ENCODE results near the gene CALCOCO1. TPM values are rescaled to one million over a fixed set of nuclear protein-coding genes. Genes with fewer than 3 reads are reported as not detected.

Gene CALCOCO1
- total RNA-seq, 1 experiment from 2014 or later: 27.0 TPM

DNA sequence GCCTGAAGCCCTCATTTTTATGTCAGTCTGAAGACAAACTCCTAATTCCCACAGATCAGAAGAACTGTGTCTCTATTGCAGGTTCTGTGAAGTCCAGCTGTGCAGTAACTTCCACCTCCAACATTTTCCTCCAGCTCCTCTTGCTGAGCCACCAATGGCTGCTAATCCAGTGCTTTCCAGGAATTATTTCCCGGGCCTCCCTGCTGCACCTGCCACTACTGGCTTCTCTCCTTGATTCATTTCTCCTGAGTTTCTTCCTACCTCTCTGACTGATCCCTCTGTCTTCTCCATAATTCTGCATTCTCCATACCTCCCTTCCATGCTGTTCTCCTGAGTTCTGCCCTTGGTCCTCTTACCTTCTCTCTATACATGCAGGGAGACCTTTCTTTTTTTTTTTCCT is 21.2 kb downstream of the CALCOCO1 start:
- ATAC-seq (no peak), DNase-seq (ENCODE audit: low spot score) (no peak)
- H3K9me3 Mint-ChIP-seq: no peaks in the 10 kb centered on the region
- ChIA-PET POLR2A (no interaction called here), CTCF (interaction anchor here (5.0 kb wide), 1 partner anchor 38 kb away, joined by 327 read pairs; no protein-coding TSS in a partner anchor)
- H3K36me3 Mint-ChIP-seq: no peaks in the 10 kb centered on the region
- H3K4me3 Mint-ChIP-seq: no peak overlapping the region
- TF ChIP-seq NR3C1 (CRISPR knock-in tag; conservative IDR thresholded peaks at IDR 0.05; ENCODE audit: low read depth) (no peak), USF1 (CRISPR knock-in tag; IDR thresholded peaks at IDR 0.05) (no peak), MXD4 (CRISPR knock-in tag; IDR thresholded peaks at IDR 0.05; ENCODE audit: borderline replicate concordance) (no peak), TP53 (CRISPR knock-in tag; IDR thresholded peaks at IDR 0.05) (no peak), EMX1 (CRISPR knock-in tag; IDR thresholded peaks at IDR 0.05) (no peak), OVOL2 (CRISPR knock-in tag; IDR thresholded peaks at IDR 0.05; ENCODE audit: borderline replicate concordance) (no peak), CBFB (CRISPR knock-in tag; IDR thresholded peaks at IDR 0.05; ENCODE audit: low read depth) (no peak), NR2C2 (CRISPR knock-in tag; IDR thresholded peaks at IDR 0.05) (no peak), AFF4 (CRISPR knock-in tag; IDR thresholded peaks at IDR 0.05; ENCODE audit: borderline replicate concordance) (no peak), RORB (CRISPR knock-in tag; IDR thresholded peaks at IDR 0.05) (no peak), NR1H2 (CRISPR knock-in tag; IDR thresholded peaks at IDR 0.05) (no peak), FOXP4 (CRISPR knock-in tag; IDR thresholded peaks at IDR 0.05) (no peak), JAZF1 (CRISPR knock-in tag; IDR thresholded peaks at IDR 0.05) (no peak), RELA (CRISPR knock-in tag; IDR thresholded peaks at IDR 0.05; ENCODE audit: borderline replicate concordance) (no peak), NFYB (CRISPR knock-in tag; conservative IDR thresholded peaks at IDR 0.05; ENCODE audit: low read depth) (no peak), AR (CRISPR knock-in tag; IDR thresholded peaks at IDR 0.05) (no peak)
- TF ChIP-seq, protein P1, sequence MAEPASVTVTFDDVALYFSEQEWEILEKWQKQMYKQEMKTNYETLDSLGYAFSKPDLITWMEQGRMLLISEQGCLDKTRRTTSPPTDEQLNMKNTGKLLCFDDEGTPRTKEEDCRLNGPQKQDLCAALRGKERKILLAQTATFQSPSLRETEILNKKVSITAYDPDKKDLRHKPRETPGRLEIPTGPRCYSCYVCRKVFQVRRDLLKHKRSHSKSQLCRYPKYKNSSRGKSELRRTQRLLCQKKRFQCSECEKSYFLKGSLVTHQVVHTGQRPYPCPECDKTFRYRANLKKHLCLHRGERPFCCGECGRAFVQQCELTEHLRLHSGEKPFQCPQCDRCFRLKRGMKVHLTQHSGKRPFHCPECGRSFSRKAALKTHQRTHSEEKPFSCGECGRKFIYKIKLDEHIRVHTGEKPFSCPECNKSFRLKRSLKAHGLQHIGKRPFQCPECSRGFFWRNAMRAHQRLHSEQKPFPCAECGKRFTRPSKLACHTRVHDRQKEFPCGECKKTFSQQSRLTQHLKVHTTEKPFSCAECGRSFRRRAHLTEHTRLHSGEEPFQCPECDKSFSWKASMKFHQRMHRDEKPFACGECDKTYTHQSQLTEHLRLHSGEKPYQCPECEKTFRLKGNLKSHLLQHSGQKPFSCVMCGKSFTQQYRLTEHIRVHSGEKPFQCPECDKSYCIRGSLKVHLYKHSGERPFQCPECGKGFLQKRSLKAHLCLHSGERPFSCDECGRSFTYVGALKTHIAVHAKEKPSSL (CRISPR knock-in tag; conservative IDR thresholded peaks at IDR 0.05): no peak
- TF ChIP-seq, protein P2, sequence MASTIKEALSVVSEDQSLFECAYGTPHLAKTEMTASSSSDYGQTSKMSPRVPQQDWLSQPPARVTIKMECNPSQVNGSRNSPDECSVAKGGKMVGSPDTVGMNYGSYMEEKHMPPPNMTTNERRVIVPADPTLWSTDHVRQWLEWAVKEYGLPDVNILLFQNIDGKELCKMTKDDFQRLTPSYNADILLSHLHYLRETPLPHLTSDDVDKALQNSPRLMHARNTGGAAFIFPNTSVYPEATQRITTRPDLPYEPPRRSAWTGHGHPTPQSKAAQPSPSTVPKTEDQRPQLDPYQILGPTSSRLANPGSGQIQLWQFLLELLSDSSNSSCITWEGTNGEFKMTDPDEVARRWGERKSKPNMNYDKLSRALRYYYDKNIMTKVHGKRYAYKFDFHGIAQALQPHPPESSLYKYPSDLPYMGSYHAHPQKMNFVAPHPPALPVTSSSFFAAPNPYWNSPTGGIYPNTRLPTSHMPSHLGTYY (CRISPR knock-in tag; IDR thresholded peaks at IDR 0.05): no peak
- TF ChIP-seq, protein P3, sequence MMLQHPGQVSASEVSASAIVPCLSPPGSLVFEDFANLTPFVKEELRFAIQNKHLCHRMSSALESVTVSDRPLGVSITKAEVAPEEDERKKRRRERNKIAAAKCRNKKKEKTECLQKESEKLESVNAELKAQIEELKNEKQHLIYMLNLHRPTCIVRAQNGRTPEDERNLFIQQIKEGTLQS (CRISPR knock-in tag; conservative IDR thresholded peaks at IDR 0.05): no peak
- H3K4me1 Mint-ChIP-seq: peaks cover 7% of the 10 kb centered on the region
- no peak overlapping the region for H3K27ac Mint-ChIP-seq
- H3K27me3 Mint-ChIP-seq (ENCODE audit: low read depth): peaks cover 36% of the 10 kb centered on the region

All from WTC11 (cell line).